ENCODE measurements around the gene PTGDS. TPM values are rescaled to one million over a fixed set of nuclear protein-coding genes. Genes with fewer than 3 reads are reported as not detected.

Gene PTGDS
- total RNA-seq, 1 donor from 2014 or later = not detected

DNA sequence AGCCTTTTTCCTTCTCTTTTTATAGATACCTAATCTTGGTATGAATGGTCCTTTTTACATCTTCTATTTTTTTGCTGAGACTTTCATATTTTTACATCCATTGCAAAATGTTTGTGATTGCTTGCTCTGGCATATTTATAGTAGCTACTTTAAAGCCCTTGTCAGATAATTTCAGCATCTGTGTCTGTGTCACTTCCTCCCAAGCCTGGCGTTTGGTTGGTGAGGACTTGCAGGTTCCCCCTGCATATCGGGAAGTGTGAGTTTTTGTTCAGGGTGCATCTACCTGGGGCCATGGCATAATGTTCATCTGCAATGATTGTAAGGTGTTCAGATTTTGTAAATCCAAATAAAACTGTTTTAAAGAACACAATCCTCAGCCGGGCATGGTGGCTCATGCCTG is 41.7 kb upstream of the PTGDS start:
- Mint-ChIP-seq H3K4me1 (ENCODE audit: unreplicated experiment) (peaks cover 3% of the 10 kb centered on the region), H3K27me3 (ENCODE audit: unreplicated experiment) (peaks cover 8% of the 10 kb centered on the region), H3K4me3 (ENCODE audit: unreplicated experiment) (no peak overlapping the region), H3K36me3 (ENCODE audit: low read depth, unreplicated experiment) (peaks cover 20% of the 10 kb centered on the region), H3K9me3 (ENCODE audit: unreplicated experiment) (no peaks in the 10 kb centered on the region), H3K27ac (ENCODE audit: unreplicated experiment) (no peak overlapping the region)
- TF ChIP-seq, protein P1, sequence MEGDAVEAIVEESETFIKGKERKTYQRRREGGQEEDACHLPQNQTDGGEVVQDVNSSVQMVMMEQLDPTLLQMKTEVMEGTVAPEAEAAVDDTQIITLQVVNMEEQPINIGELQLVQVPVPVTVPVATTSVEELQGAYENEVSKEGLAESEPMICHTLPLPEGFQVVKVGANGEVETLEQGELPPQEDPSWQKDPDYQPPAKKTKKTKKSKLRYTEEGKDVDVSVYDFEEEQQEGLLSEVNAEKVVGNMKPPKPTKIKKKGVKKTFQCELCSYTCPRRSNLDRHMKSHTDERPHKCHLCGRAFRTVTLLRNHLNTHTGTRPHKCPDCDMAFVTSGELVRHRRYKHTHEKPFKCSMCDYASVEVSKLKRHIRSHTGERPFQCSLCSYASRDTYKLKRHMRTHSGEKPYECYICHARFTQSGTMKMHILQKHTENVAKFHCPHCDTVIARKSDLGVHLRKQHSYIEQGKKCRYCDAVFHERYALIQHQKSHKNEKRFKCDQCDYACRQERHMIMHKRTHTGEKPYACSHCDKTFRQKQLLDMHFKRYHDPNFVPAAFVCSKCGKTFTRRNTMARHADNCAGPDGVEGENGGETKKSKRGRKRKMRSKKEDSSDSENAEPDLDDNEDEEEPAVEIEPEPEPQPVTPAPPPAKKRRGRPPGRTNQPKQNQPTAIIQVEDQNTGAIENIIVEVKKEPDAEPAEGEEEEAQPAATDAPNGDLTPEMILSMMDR (IDR thresholded peaks at IDR 0.05; ENCODE audit: unreplicated experiment) = no peak
- DNase-seq (ENCODE audit: low spot score) = no peak

- Mint-ChIP-seq H3K27ac (ENCODE audit: unreplicated experiment) (no peak overlapping the region), H3K36me3 (ENCODE audit: low read depth, unreplicated experiment) (peaks cover 20% of the 10 kb centered on the region), H3K4me3 (ENCODE audit: unreplicated experiment) (no peak overlapping the region), H3K27me3 (ENCODE audit: unreplicated experiment) (peaks cover 8% of the 10 kb centered on the region), H3K4me1 (ENCODE audit: unreplicated experiment) (peaks cover 3% of the 10 kb centered on the region), H3K9me3 (ENCODE audit: unreplicated experiment) (no peaks in the 10 kb centered on the region)
- DNase-seq (ENCODE audit: low spot score) = no peak
- TF ChIP-seq, protein P1 (IDR thresholded peaks at IDR 0.05; ENCODE audit: unreplicated experiment) = no peak
These were observed 40.6 kb upstream of the PTGDS start for GRCh38 chr9:136936645-136937170.

- H3K27me3 Mint-ChIP-seq (ENCODE audit: unreplicated experiment) = peaks cover 8% of the 10 kb centered on the region
These were observed 39.9 kb upstream of the PTGDS start for GRCh38 chr9:136937186-136938001.

DNA sequence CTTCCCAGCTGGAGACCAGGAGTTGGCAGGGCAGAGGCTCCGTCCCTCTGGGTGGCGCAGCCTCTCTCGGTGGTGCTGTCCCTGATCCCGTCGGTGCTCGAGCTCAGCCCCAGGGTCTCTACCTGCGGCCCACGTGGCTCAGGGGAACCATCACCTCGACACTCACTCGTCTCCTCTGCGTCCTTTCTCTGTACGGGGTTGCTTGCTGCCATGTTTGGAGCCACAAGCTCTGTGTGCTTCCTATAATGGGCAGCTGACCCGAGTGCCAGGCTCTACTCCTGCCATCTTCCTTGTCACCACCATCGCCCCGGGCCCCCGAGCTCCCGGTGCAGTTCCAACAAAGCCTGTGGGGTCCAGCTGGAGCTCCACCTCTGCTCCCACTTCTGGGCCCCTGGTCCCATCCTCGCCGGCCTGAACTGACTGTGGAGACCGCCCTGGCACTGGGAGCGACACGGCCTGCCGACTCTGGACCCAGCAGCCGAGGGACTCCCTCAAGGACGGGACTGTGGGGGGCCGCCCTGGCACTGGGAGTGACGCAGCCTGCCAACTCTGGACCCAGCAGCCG is 37.8 kb upstream of the PTGDS start:
- H3K27ac Mint-ChIP-seq (ENCODE audit: unreplicated experiment) = peak overlapping the region; percentile 24
- TF ChIP-seq, protein P1 (IDR thresholded peaks at IDR 0.05; ENCODE audit: unreplicated experiment) = no peak
- H3K4me1 Mint-ChIP-seq (ENCODE audit: unreplicated experiment) = peaks cover 3% of the 10 kb centered on the region
- DNase-seq (ENCODE audit: low spot score) = no peak
- no peak overlapping the region for H3K4me3 Mint-ChIP-seq (ENCODE audit: unreplicated experiment)
- no peaks in the 10 kb centered on the region for H3K9me3 Mint-ChIP-seq (ENCODE audit: unreplicated experiment)
- H3K36me3 Mint-ChIP-seq (ENCODE audit: low read depth, unreplicated experiment) = peaks cover 18% of the 10 kb centered on the region
- H3K27me3 Mint-ChIP-seq (ENCODE audit: unreplicated experiment) = peaks cover 8% of the 10 kb centered on the region

More at GRCh38 chr9:136937186-136938001, 39.9 kb upstream of the PTGDS start:
- H3K4me3 Mint-ChIP-seq (ENCODE audit: unreplicated experiment) = no peak overlapping the region
- H3K27ac Mint-ChIP-seq (ENCODE audit: unreplicated experiment) = no peak overlapping the region
- peaks cover 24% of the 10 kb centered on the region for H3K36me3 Mint-ChIP-seq (ENCODE audit: low read depth, unreplicated experiment)
- TF ChIP-seq, protein P1 (IDR thresholded peaks at IDR 0.05; ENCODE audit: unreplicated experiment) = no peak
- peaks cover 3% of the 10 kb centered on the region for H3K4me1 Mint-ChIP-seq (ENCODE audit: unreplicated experiment)
- no peaks in the 10 kb centered on the region for H3K9me3 Mint-ChIP-seq (ENCODE audit: unreplicated experiment)
- no peak for DNase-seq (ENCODE audit: low spot score)
